ENCODE data around the gene DCTD. TPM values are rescaled to one million over a fixed set of nuclear protein-coding genes. Genes with fewer than 3 reads are reported as not detected.

The DCTD gene
- total and polyA plus RNA-seq, 2 of the 13 experiments (the other 11 are each of a cell fraction or from before 2014, with no cell fraction given), result 85.1 to 95.3 TPM

DNA sequence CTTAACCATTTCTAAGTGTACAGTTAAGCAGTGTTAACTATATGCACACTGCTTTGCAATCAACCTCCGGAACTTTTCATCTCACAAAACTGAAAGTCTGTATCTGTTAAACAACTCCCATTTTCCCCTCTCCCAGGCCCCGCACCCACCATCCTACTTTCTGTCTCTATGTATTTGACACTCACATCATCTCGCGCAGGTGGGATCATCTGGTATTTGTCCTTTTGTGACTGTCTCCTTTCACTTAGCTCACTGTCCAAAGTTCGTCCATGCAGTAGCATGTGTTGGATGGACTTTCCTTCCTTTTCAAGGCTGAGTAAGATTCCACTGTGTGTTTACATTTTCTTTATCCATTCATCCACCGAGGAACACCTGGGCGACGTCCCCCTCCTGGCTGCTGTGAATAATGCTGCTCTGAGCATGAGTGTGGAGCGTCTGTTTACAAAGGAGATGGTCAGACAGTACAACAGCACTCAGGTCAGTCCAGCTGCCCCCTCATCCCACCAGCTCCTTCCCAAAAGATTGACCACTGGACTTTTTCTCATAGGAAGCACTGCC lies 39.8 kb downstream of the DCTD start (continued):
- TF ChIP-seq ZBTB40 (IDR thresholded peaks at IDR 0.05) (no peak), ZBTB40 (CRISPR knock-in tag; IDR thresholded peaks at IDR 0.05) (peak; percentile 42; the same call in 1 of the 2 replicates), TEAD2 (CRISPR knock-in tag; IDR thresholded peaks at IDR 0.05) (no peak), BRD4 (CRISPR knock-in tag; IDR thresholded peaks at IDR 0.05) (no peak), HNRNPL (IDR thresholded peaks at IDR 0.05; ENCODE audit: low read depth, low read length) (no peak), ZNF761 (CRISPR knock-in tag; conservative IDR thresholded peaks at IDR 0.05) (no peak), MAFG (CRISPR knock-in tag; IDR thresholded peaks at IDR 0.05) (no peak), ZBTB42 (CRISPR knock-in tag; IDR thresholded peaks at IDR 0.05) (no peak), RBM22 (optimal IDR thresholded peaks at IDR 0.05; ENCODE audit: low read length) (no peak), ZNF563 (CRISPR knock-in tag; IDR thresholded peaks at IDR 0.05) (no peak), AKNA (CRISPR knock-in tag; IDR thresholded peaks at IDR 0.05; ENCODE audit: borderline replicate concordance) (no peak), ZNF124 (CRISPR knock-in tag; IDR thresholded peaks at IDR 0.05) (0 out of 2 replicates have a peak, but pooled peaks have one; percentile 35), NFIB (CRISPR knock-in tag; IDR thresholded peaks at IDR 0.05; ENCODE audit: borderline replicate concordance) (no peak), FOXA3 (CRISPR knock-in tag; IDR thresholded peaks at IDR 0.05) (peak; percentile 93), ZSCAN22 (CRISPR knock-in tag; IDR thresholded peaks at IDR 0.05) (no peak), AGO2 (optimal IDR thresholded peaks at IDR 0.05; ENCODE audit: low read depth, low read length) (no peak), CCDC6 (CRISPR knock-in tag; IDR thresholded peaks at IDR 0.05) (peak; percentile 56; the same call in 1 of the 2 replicates)

Data from HepG2 (cell line).